Measurements from ENCODE around the gene ZNF148.

The ZNF148 gene

DNA sequence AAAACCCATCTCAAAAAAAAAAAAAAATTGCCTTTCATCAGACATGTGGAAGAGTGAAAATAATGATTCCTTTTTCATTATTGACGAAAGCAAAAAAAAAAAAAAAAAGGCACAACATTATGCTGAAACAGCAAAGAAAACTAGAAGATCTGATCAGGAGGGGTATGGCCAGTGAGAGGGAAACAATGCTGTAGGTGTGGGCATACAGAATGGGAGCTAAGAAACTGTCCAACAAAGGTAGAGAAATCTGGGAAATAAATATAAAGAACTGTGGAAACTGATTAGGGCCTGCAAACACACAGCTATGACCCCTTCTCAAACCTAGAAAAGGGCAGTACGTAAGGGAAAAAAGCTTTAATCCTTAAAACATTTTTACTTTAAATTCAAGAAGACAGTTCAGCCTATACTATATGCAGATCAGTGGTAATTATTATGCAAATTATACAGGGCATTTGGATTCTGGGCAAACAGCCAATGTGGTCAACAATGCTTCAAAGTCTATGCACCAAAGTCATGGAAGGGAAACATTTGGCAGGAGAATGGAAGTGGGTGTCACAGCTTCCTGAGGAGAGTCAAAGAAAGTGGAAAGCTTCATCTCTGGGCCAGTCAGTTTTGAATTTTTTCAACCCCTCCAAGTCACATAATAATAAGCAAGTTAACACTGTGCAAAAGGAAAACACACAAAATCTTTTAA, 94.3 kb downstream of the ZNF148 start:
- DNase-seq: no peak

DNA sequence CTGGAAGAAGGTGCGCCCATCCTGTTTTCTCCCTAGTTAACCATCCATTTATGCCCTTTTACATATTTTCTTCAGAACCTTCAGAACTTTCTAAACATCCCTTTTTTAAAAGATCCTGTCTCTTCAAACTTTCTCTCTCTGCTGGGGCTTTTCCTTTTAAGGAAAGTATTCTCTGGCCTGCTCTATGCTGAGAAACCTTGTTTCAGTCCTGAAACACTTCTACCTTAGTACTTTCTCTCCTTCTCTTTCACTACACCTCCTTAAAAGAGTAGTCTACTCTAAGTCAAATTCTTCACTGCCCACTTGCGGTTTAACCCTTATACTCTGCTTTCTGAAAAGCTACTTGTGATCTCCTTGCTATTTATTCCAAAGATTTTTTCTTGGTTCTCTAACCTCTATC, 97.0 kb downstream of the ZNF148 start:
- DNase-seq: no peak

DNA sequence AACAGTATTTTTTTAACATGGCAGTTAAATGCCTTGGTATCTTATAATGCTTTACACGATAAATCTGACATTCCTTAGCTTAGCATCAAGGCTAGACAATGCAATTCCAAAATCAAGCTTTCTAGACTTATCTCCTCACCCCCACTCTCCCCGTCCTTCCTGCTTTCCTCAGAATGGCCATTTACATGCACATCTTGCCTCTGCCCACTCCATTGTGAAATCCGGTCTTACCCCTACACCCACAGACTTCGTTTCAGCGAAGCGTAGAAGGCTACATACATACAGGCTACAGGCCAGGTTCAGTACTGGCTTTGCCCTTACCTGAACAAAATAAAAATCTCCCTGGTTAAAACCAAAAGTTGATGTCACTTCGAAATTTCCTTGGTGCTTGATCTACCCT, 104.0 kb downstream of the ZNF148 start:
- DNase-seq: no peak

DNA sequence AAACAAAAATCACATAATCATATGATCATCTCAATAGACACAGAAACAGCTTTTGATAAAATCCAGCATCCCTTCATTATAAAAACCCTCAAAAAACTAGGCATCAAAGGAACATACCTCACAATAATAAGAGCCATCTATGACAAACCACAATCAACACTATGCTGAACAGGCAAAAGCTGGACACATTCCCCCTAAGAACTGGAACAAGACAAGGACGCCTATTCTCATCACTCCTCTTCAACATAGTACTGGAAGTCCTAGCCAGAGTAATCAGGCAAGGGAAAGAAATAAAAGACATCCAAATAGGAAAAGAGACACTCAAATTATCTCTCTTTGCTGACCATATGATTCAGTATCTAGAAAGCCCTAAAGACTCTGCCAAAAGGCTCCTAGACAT, 107.7 kb downstream of the ZNF148 start:
- DNase-seq: no peak

DNA sequence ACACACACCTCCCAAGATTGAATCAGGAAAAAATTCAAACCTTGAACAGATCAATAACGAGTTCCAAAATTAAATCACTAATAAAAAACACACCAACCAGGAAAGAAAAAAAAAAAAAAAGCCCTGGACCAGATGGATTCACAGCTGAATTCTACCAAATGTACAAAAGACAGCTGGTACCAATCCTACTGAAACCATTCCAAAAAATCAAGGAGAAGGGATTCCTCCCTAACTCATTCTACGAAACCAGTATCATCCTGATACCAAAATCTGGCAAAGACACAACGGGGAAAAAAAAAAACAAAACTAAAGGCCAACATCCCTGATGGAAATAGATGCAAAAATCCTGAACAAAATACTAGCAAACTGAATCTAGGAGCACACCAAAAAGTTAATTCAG, 108.2 kb downstream of the ZNF148 start:
- no peak for DNase-seq

DNA sequence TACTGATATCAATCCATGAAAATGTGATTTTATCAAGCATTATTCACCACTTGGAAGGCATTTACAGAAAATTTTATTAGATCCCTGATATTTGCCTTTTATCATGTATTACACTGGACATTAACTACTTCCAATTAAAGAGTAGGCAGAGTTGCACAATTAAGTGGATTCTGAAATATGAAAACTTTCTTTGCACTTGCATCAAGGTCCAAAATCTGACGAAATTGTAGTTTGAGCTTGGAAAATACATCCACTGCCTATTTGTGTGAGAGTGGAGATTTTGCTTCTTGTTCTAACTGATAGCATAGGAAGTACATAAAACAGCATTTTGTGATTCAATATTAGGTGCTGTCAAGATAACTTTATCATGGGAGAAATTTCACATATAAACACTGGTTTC, 113.0 kb downstream of the ZNF148 start:
- DNase-seq: no peak

DNA sequence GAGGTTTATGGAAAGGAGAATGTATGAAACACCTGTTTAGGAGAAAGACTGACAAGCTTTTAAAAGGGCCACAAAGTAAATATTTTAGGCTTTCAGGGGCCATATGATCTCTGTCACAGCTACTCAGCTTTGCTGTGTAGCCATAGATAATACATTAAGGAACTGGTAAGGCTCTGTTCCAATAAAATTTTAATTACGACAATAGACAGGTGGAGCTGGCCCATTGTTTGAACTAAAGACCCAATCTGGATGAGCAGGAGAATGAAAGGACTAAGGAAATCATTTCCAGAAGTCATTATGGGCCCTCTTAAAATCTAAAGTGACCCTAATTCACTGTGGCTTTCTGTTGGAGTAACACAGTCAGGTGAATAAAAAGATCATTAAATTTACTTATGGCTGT, 114.1 kb downstream of the ZNF148 start:
- DNase-seq: no peak

DNA sequence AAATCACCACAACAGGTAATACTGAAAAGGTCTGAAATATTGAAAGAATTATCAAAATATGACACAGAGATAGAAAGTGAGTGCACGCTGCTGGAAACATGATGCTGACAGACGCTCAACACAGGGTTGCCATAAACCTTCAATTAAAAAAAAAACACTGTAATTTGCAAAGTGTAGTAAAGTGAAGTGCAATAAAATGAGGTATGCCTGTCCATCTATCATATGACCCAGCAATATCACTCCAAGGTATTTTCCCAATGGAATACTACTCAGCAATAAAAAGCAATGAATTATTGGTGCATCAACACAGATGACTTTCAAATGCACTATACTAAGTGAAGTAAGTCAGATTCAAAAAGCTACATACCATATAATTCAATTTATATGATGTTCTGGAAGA, 115.0 kb downstream of the ZNF148 start:
- DNase-seq: no peak

DNA sequence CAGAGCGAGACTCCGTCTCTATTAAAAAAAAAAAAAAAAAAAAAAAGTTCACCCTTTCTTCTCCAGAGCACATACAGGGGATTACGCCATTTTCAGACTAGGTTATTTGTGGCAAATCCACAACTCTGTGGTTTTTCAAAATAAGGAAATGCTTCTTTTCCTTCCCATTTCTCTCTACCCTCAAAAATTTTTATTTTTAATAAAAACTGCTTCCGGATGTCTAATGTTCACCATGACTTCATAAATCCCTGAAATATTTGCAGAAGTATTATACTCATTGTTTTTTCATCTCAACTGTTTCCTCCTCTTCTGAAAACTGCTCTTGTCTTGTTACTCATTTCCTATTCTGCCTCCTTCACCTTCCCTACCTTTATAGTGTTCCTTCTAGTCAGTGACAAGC, 117.6 kb downstream of the ZNF148 start:
- no peak for DNase-seq

DNA sequence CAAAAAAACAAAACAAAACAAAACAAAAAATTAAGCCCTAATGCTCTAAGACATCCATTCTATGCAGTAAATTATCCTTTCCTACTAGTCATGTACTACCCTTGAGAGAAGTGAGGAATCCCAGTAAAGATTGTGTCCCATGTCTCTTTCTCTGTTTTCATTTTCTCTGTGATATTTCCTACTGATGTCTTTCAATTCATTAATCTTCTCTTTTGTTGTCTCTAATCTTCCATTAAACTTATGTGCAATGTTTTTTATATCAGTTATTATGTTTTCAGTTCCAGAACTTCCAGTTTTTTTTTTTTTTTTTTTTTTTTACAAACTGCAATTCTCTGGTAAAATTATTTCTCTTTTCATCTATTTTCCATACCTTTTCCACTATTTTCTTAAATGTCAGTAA, 118.5 kb downstream of the ZNF148 start:
- DNase-seq: no peak

DNA sequence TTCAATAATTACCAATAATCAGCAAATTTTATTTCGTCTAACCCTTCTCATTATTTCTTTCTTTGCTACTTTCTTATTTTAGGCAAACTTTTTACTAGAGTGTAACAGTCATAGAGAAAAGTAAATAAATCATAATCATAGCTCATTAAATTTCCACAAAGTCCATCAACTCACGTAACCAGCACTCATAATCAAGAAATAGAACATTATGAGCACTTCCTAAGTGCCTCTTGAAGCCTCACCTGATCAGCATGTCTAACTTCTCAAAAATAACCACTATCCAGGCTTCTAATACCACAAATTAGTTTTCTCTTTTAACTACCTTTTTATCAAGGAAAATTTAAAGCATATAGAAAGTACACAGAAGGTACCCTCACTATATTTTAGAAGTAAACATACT, 124.2 kb downstream of the ZNF148 start:
- no peak for DNase-seq

DNA sequence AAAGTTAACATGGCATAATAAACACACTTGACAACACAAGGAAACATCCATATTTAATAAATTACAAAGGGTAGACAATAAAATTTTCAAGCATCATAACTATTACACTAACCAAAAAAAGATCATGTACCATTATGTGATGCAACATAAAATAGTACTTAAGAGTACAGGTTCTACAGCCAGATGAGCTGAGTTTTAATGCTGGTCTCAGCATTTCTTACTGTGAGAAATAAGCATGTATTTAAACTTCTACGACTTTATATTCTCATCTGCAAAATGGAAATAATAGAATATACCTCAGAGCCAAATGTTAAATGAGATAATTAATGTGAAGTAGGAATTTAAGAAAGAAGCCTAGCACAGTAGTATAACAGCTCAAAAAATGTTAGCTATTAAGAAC, 128.9 kb downstream of the ZNF148 start:
- no peak for DNase-seq

DNA sequence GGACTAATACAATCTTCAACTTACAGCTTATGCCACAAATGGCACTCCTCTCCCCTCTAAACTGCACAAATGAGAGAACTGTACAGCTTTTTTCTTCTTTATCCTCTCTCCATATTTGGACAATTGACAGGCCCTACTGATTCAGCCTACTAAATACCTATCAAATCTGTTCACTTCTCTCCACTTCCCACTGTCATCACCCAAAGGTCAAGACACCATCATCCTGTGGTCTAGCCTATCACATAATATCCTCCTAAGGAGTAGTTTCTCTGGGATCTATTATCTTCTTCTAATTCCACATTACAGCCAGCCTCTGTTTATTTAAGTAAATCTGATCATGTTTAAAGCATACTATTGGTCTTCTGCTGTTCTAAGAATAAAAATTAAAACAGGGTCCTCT, 129.6 kb downstream of the ZNF148 start:
- no peak for DNase-seq

DNA sequence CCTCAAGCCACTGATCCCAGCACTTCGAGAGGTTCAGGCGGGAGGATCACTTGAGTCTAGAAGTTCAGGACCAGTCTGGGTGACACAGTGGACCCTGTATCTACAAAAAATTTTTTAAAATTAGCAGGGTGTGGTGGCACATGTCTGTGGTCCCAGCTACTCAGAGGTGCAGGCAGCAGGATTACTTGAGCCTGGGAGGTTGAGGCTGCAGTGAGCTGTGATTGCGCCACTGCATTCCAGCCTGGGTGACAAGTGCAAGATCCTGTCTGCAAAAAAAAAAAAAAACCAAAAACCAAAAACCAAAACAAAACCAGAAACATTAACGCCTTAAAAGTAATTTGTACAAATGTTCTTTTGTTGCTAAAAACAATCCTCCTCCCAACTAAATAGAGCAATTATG, 134.6 kb downstream of the ZNF148 start:
- DNase-seq: no peak

DNA sequence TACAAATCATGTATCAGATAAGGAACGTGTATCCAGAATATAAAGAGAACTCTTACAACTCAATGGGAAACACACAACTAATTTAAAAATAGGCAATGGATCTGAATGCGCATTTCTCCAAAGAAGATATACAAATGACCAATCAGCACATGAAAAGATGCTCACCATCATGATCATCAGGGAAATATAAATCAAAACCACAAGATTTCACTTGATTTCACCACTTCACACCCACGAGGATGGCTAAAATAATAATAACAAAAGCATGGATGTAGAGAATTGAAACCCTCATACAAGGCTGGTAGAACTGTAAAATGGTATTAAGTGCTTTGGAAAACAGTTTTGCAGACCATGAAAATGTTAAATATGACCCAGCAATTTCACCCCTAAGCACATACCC, 135.9 kb downstream of the ZNF148 start:
- DNase-seq: no peak

DNA sequence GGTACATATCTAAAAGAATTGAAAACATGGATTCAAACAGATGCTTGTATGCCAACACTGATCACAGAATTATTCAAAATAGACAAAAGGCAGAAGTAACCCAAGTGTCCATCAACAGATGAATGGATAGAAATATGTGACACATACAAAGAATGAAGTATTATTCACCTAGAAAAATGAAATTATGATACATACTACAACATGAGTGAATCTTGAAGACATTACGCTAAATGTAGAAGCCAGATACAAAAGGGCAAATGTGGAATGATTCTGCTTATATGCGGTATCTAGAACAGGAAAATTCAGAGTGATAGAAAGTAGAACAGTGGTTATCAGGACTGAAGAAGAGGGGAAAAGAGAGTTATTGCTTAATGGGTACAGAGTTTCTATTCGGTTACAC, 136.4 kb downstream of the ZNF148 start:
- DNase-seq: no peak

DNA sequence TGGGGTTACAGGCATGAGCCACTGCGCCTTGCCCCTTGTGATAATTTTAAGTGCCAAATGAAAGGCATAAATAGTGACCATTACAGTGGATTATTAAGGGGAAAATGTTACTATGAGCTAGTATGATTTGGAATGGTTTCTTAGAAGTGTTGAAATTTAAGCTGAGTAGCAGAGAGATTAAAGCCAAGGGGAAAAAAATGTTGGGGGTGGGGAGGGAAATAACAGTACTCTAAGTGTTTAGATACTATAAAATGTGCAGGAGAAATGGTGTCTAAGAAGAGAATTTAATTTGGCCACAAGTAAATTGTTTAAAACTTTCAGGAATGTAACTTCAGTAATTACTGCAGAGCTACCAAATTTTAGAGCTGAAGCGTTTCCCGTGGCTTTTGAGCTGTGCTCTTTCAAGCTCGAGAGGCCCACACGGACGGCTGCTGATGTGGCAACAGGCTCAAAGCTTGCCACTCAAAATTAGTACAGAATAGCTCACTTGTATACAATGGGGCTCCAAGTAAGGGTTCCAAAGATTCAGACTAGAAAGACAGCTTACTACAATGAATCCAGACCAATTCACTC, 138.7 kb downstream of the ZNF148 start:
- no peak for DNase-seq

DNA sequence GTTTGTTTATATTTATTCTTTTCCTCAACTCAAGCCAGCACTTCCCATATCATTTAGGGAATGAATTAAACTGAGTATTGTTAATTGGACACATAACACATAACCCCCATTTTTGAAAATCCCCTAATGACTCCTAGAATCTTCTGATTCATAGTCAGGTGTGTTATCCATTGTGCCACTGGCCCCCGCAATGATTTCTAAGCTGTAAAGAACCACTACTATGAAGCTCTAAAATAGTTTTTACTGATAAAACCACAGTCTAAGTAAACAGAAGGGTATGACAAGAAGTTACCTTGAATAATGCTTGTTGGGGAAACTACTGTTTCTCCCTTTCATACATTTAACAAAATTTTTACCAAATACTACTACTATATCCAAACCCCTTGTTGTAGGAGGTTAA, 140.3 kb downstream of the ZNF148 start:
- DNase-seq: no peak

DNA sequence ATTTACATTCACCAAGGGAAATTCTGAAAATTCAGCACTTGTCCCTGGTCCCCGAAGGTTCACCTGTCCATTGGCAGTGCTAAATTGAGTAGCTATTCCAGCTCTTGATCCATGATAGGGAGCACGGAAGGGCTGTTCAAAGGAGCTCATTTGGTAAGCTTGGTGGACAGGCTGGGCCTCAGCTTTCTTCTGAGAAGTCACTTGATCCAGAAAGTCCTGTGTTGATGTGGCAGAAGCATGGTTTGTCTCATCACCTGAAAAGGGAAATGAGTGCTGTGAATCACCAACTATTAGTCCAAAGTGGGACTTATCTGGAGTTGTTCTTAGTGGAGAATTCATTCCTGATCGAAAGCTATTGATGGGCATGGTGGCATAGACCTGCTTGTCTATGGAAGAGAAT, 142.7 kb downstream of the ZNF148 start:
- no peak for DNase-seq

DNA sequence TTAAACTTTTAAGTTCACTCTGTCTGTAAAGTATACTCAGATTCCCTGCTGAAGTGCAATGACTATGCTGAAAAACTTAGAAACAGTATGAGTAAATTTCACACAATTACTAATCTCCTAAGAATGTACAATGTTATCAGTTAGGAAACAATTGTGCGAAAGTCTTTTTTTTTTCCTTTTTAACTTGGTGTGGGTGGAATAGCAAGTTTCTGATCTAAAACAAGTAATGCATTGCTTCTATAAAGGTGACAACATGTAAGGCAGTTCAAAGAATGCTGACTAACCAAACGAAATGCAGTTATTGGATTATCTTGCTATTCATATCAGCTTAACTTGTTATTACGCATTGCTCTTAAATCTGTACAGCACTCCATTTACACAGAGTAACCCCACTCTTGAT, 143.2 kb downstream of the ZNF148 start:
- no peak for DNase-seq

DNA sequence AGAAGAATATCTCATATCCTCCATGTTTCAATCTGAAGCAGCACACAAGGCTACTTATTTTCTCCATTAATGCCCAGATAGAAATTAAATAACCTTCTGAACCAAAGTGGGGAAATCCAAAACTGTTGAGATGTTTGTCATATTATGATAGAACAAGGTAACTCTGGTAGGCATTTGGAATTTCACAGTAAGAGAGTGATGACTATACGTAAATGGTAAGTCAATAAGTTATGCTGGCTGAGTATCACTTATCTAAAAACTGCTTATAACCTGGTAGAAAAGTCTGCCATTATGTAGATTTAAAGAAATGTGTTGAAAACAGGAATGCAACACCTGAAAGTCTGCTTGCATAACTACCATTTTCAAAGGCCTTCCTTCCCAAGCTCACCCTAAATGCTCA, 145.4 kb downstream of the ZNF148 start:
- no peak for DNase-seq

DNA sequence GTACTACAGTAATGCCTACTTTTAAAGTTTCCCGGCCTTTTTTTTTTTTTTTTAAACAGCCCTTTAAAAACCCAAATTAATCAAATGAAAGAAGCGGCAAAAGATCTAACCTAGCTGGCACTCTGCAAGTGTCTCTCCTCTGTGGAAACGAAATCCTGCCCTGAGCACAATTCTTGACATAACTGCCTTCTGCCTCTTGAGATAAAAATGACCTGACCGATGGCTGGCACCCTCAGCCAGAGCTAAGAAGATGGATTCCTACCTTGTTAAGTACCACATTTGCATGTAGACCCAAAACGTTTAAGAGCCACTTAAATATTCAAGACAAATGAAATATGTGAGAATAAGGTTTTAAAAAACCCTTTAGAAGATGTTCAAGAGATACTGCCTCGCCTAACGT, 146.0 kb downstream of the ZNF148 start:
- DNase-seq: no peak

DNA sequence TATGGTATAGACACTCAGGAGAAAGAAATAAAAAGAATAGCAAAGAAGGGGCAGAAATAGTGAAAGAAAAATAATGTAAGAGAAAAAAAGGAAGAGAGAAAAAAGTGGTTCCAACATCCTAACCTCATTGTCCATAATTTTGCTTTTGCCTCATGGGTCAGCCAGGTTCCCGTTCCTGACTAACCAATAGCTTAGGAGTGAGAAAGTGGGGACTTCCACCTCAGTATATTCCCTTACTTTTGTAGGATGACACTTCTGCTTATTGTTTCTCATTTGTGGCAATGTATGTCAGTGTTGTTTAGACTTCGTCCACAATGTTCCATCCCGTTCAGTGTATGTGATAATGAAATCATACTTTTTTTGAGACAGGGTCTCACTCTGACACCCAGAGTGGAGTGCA, 153.3 kb downstream of the ZNF148 start:
- DNase-seq: no peak

DNA sequence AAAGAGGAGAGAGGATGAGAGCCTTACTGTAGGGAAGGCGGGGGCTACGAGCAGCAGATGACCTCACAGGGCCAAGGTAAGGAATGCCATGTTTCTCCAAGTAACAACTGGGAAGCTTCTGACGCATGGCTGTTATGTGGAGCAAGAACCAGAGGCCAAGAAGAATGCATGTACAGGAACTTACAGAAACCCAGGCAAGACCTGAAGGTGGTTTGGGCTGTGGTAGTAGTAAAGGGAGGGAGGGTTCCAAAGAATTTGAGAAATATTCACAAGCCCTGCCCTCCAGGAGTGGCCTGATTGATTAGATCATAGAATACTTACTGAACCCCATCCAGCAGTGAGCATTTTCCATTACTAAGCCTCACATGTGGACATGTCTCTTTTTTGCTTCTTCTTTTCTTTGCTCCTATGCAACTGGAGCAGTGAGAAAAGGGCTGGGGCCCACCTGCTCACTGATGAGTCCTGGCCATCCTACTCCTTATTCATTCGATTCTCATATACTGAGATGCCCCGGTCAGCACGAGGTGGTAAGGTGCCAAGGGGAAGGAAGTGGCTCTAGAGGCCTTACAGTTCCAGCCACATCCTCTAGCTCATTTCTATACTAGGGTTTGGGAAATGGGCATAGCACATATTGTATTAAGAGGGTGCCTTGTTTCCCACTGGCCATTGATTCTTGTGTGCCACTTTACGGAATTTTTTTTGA, 154.2 kb downstream of the ZNF148 start:
- DNase-seq: no peak

DNA sequence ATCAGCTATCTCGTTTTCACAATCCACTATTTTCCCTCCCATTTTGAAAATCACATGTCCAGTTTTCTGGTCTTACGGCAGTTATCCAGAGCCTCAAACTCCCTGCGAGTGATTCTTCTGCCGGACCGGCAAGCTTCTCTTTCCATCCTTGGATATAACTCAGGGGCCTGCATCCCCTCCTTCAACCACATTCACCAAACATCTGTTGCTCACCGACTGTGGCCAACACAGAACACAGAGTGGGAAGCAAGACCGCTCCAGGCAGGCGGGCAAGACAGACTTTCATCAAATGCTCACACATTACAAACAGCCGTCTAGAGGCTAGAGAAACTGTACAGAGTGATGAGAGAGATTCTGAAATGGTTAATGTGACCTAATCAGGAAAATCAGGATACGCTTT, 154.9 kb downstream of the ZNF148 start:
- DNase-seq: no peak
